Trophoblast cell (in vitro differentiated cells and primary cell): ENCODE data around the gene AGAP1.

Source experiments
- DNase-seq, 2 donors: peaks; one replicate each; pipeline ENCODE4 v3.0.0-alpha.2; 2016
- H2AFZ ChIP-seq: 2 replicates; pipeline ENCODE4 v1.6.1; 2013; ENCODE audit warnings: low read length, moderate library complexity, mild to moderate bottlenecking; ENCODE audit not compliant: insufficient read depth, poor library complexity
- H2AK5ac ChIP-seq: 2 replicates; pipeline ENCODE4 v1.6.1; 2013; ENCODE audit warnings: mild to moderate bottlenecking, low read length
- H2BK120ac ChIP-seq: 2 replicates; pipeline ENCODE4 v1.6.1; 2013; ENCODE audit warnings: low read length, mild to moderate bottlenecking, moderate library complexity; ENCODE audit not compliant: insufficient read depth, poor library complexity
- H2BK12ac ChIP-seq: 2 replicates; pipeline ENCODE4 v1.6.1; 2013; ENCODE audit warnings: mild to moderate bottlenecking, low read length, moderate library complexity
- H2BK5ac ChIP-seq: 2 replicates; pipeline ENCODE4 v1.6.1; 2013; ENCODE audit warnings: low read length, low read depth, moderate library complexity, mild to moderate bottlenecking; ENCODE audit not compliant: poor library complexity
- H3K14ac ChIP-seq: 2 replicates; pipeline ENCODE4 v1.6.1; 2013; ENCODE audit warnings: mild to moderate bottlenecking, low read length
- H3K18ac ChIP-seq: 2 replicates; pipeline ENCODE4 v1.6.1; 2013; ENCODE audit warnings: mild to moderate bottlenecking, low read length
- H3K23ac ChIP-seq: 2 replicates; pipeline ENCODE4 v1.6.1; 2013; ENCODE audit warnings: low read length
- H3K27ac ChIP-seq: 2 replicates; pipeline ENCODE4 v1.5.1; 2013; ENCODE audit warnings: low read depth, mild to moderate bottlenecking, inconsistent platforms, low read length, moderate library complexity
- H3K27me3 ChIP-seq: 2 replicates; pipeline ENCODE4 v1.6.1; 2013; ENCODE audit warnings: inconsistent platforms, mild to moderate bottlenecking, low read length, moderate library complexity; ENCODE audit not compliant: insufficient read depth
- H3K36me3 ChIP-seq, 2 experiments: 1 replicate in 1 of 2; 2 replicates in 1 of 2; pipeline ENCODE4 v1.6.1; 2013; ENCODE audit warnings: low read length in 2 of 2, mild to moderate bottlenecking in 2 of 2, moderate library complexity in 1 of 2; ENCODE audit not compliant: insufficient read depth in 2 of 2, control insufficient read depth in 1 of 2
- H3K4ac ChIP-seq: 2 replicates; pipeline ENCODE4 v1.6.1; 2013; ENCODE audit warnings: low read depth, mild to moderate bottlenecking, low read length, moderate library complexity
- H3K4me1 ChIP-seq, 2 experiments: 1 replicate in 1 of 2; 2 replicates in 1 of 2; pipeline ENCODE4 v1.6.1; 2013; ENCODE audit warnings: low read length in 2 of 2, mild to moderate bottlenecking in 2 of 2, moderate library complexity in 1 of 2; ENCODE audit not compliant: insufficient read depth in 2 of 2, control insufficient read depth in 1 of 2
- H3K4me2 ChIP-seq: 2 replicates; pipeline ENCODE4 v1.6.1; 2013; ENCODE audit warnings: inconsistent platforms, mild to moderate bottlenecking, low read length, moderate library complexity
- H3K4me3 ChIP-seq: 2 replicates; pipeline ENCODE4 v1.5.1; 2013; ENCODE audit warnings: mild to moderate bottlenecking, low read depth, low read length, inconsistent platforms
- H3K79me1 ChIP-seq: one replicate; pipeline ENCODE4 v1.6.1; 2013; ENCODE audit warnings: low read length
- H3K79me2 ChIP-seq: 2 replicates; pipeline ENCODE4 v1.6.1; 2013; ENCODE audit warnings: low read length, mild to moderate bottlenecking; ENCODE audit not compliant: control insufficient read depth, insufficient read depth, poor library complexity
- H3K9ac ChIP-seq: 2 replicates; pipeline ENCODE4 v1.6.1; 2013; ENCODE audit warnings: mild to moderate bottlenecking, low read length
- H3K9me3 ChIP-seq: 2 replicates; pipeline ENCODE4 v1.6.1; 2013; ENCODE audit warnings: low read depth, mild to moderate bottlenecking, control low read depth, inconsistent platforms, low read length; ENCODE audit not compliant: insufficient read depth
- H4K12ac ChIP-seq: 2 replicates; pipeline ENCODE4 v1.6.1; 2013; ENCODE audit warnings: low read depth, mild to moderate bottlenecking, low read length, moderate library complexity
- H4K8ac ChIP-seq: 2 replicates; pipeline ENCODE4 v1.6.1; 2013; ENCODE audit warnings: low read depth, mild to moderate bottlenecking, low read length, moderate library complexity
- H4K91ac ChIP-seq: one replicate; pipeline ENCODE4 v1.6.1; 2013; ENCODE audit warnings: low read depth, mild to moderate bottlenecking, low read length, moderate library complexity
- WGBS: extraction: QIAGEN DNeasy Blood & Tissue Kit; methylation state at CpG from one replicate; pipeline ENCODE4 v1.1.7; 2013; ENCODE audit warnings: missing lambda C conversion rate; ENCODE audit not compliant: insufficient read length, insufficient coverage; ENCODE audit errors: extremely low coverage; 5-methylcytosine and 5-hydroxymethylcytosine counted together

The AGAP1 gene

GRCh38 chr2:235897992-235898391, 404.1 kb downstream of the AGAP1 start:
- no peak overlapping the region for H3K23ac ChIP-seq
- H2BK120ac ChIP-seq: no peak overlapping the region
- peaks cover 0 to 2% of the 10 kb centered on the region in 2 experiments for H3K4me1 ChIP-seq
- no peak overlapping the region for H4K91ac ChIP-seq
- no peaks in the 10 kb centered on the region for H3K79me2 ChIP-seq
- H3K4me3 ChIP-seq: no peak overlapping the region
- H2BK5ac ChIP-seq: no peak overlapping the region
- no peaks in the 10 kb centered on the region for H3K79me1 ChIP-seq
- peaks cover 0 to 2% of the 10 kb centered on the region in 2 experiments for H3K36me3 ChIP-seq
- no peak for DNase-seq
- H3K14ac ChIP-seq: no peak overlapping the region
- no peaks in the 10 kb centered on the region for H3K27me3 ChIP-seq
- no peak overlapping the region for H2AFZ ChIP-seq
- H3K27ac ChIP-seq: no peak overlapping the region
- peaks cover 4% of the 10 kb centered on the region for H3K9me3 ChIP-seq
- H3K4ac ChIP-seq: no peak overlapping the region
- H4K8ac ChIP-seq: no peak overlapping the region
- H3K4me2 ChIP-seq: no peak overlapping the region
- no CpG with 5 or more reads among the region's 8 CpGs for WGBS
- no peak overlapping the region for H3K9ac ChIP-seq
- H2AK5ac ChIP-seq: no peak overlapping the region
- H2BK12ac ChIP-seq: no peak overlapping the region
- H4K12ac ChIP-seq: no peak overlapping the region
- no peak overlapping the region for H3K18ac ChIP-seq

- no peak overlapping the region for H2BK120ac ChIP-seq
- DNase-seq: no peak
- H2BK5ac ChIP-seq: no peak overlapping the region
- H3K79me1 ChIP-seq: no peaks in the 10 kb centered on the region
- H3K4ac ChIP-seq: no peak overlapping the region
- H3K23ac ChIP-seq: no peak overlapping the region
- no peak overlapping the region for H3K4me3 ChIP-seq
- no peaks in the 10 kb centered on the region for H3K27me3 ChIP-seq
- H4K12ac ChIP-seq: no peak overlapping the region
- H3K9ac ChIP-seq: no peak overlapping the region
- no CpG with 5 or more reads among the region's 4 CpGs for WGBS
- no peak overlapping the region for H3K18ac ChIP-seq
- H3K79me2 ChIP-seq: no peaks in the 10 kb centered on the region
- no peak overlapping the region for H3K4me2 ChIP-seq
- no peak overlapping the region for H4K91ac ChIP-seq
- H3K27ac ChIP-seq: no peak overlapping the region
- H4K8ac ChIP-seq: no peak overlapping the region
- peaks cover 0 to 2% of the 10 kb centered on the region in 2 experiments for H3K4me1 ChIP-seq
- no peaks in the 10 kb centered on the region for H3K9me3 ChIP-seq
- H2AK5ac ChIP-seq: no peak overlapping the region
- H3K14ac ChIP-seq: no peak overlapping the region
- H2BK12ac ChIP-seq: no peak overlapping the region
- H2AFZ ChIP-seq: no peak overlapping the region
- no peaks in the 10 kb centered on the region for H3K36me3 ChIP-seq
Observed at GRCh38 chr2:235898766-235899165, 404.9 kb downstream of the AGAP1 start.

- Histone ChIP-seq H3K36me3 (no peaks in the 10 kb centered on the region), H3K9ac (no peak overlapping the region), H2BK5ac (no peak overlapping the region), H2AFZ (no peak overlapping the region), H2BK120ac (no peak overlapping the region), H3K14ac (no peak overlapping the region), H3K4ac (no peak overlapping the region), H3K23ac (no peak overlapping the region), H2BK12ac (no peak overlapping the region), H4K8ac (no peak overlapping the region), H3K27me3 (no peaks in the 10 kb centered on the region), H3K4me3 (no peak overlapping the region), H4K91ac (no peak overlapping the region), H3K79me1 (no peaks in the 10 kb centered on the region), H3K4me1 (peaks cover 0 to 2% of the 10 kb centered on the region in 2 experiments), H4K12ac (no peak overlapping the region), H3K9me3 (no peaks in the 10 kb centered on the region), H3K27ac (no peak overlapping the region), H2AK5ac (no peak overlapping the region), H3K18ac (no peak overlapping the region), H3K79me2 (no peaks in the 10 kb centered on the region), H3K4me2 (no peak overlapping the region)
- peak; percentile 85 to 90 for DNase-seq
- WGBS: no CpG with 5 or more reads among the region's 1 CpG
Observed at GRCh38 chr2:235900631-235901030, 406.8 kb downstream of the AGAP1 start.

- no CpG with 5 or more reads among the region's 1 CpG for WGBS
- no peak overlapping the region for H3K27ac ChIP-seq
- H2AFZ ChIP-seq: no peak overlapping the region
- H3K9me3 ChIP-seq: no peaks in the 10 kb centered on the region
- H3K14ac ChIP-seq: no peak overlapping the region
- no peak overlapping the region for H2AK5ac ChIP-seq
- no peak overlapping the region for H2BK120ac ChIP-seq
- no peak overlapping the region for H4K12ac ChIP-seq
- no peak overlapping the region for H3K4me2 ChIP-seq
- H3K27me3 ChIP-seq: no peaks in the 10 kb centered on the region
- no peak overlapping the region for H4K8ac ChIP-seq
- no peak overlapping the region for H2BK12ac ChIP-seq
- H2BK5ac ChIP-seq: no peak overlapping the region
- H3K4me3 ChIP-seq: no peak overlapping the region
- H3K36me3 ChIP-seq: no peaks in the 10 kb centered on the region
- H3K4me1 ChIP-seq: peaks cover 0 to 2% of the 10 kb centered on the region in 2 experiments
- no peak for DNase-seq
- no peak overlapping the region for H4K91ac ChIP-seq
- H3K18ac ChIP-seq: no peak overlapping the region
- H3K79me2 ChIP-seq: no peaks in the 10 kb centered on the region
- H3K9ac ChIP-seq: no peak overlapping the region
- no peak overlapping the region for H3K4ac ChIP-seq
- H3K23ac ChIP-seq: no peak overlapping the region
- H3K79me1 ChIP-seq: no peaks in the 10 kb centered on the region
Observed at GRCh38 chr2:235901243-235901642, 407.4 kb downstream of the AGAP1 start.
